NCI-H2196 (cell line): Measurements from ENCODE around the gene NIPSNAP2.
A peak's percentile ranks its signal among the peaks of the same experiment; 100 is the strongest.
"Not testable (repeated sequence)": the region's sequence is repeated elsewhere in the genome, so short reads cannot be mapped to it uniquely, and the experiment has no call there.

Experiments
- DNase-seq: peaks from one replicate; lab custom pipeline; 2025; ENCODE audit not compliant: unreplicated experiment; lab: John Stamatoyannopoulos, UW

The NIPSNAP2 gene

GRCh38 chr7:55975988-55976633, 11.7 kb downstream of the NIPSNAP2 start:
- peak; percentile 87 for DNase-seq

GRCh38 chr7:55977831-55978230, 13.4 kb downstream of the NIPSNAP2 start:
- peak; percentile 81 for DNase-seq

DNA sequence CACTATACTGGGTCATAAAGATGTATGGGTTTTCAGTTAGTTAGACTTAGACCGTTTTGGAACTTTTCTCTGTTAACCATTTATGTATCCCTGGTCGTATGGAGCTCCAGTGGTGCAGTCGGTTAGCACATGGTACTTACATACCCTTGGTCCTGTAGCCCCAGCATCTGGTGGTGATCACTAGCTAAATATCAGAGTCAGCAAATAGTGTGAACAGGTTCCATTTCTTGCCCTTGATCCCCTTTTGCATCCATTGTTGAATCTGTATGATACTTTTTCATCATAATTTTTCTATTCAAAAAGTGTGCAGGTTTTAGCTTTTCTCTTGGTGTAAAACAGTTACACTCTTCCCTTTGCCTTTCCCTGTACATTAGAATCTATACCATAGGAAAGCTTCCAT, 15.9 kb downstream of the NIPSNAP2 start:
- no peak for DNase-seq

DNA sequence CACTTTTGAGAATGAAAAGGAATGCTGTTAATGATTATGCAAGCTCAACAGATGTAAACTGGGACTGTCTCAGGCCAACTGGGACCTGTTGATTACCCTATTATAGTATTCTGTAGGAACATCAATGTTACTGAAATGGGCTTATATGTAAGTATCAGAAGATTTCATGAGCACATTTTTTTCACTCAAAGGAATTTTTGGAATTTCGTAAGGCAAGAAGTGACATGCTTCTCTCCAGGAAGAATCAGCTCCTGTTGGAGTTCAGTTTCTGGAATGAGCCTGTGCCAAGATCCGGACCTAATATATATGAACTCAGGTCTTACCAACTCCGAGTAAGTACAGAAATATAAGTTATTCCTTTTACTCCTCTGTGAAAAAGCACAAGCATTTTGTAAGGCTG, 19.2 kb downstream of the NIPSNAP2 start:
- DNase-seq, result no peak

- no peak for DNase-seq
Measured at GRCh38 chr7:55992346-55992745, 28.0 kb downstream of the NIPSNAP2 start.

- no peak for DNase-seq
Measured at GRCh38 chr7:55996856-55997500, 32.6 kb downstream of the NIPSNAP2 start.

- no peak for DNase-seq
Measured at GRCh38 chr7:56003749-56004148, 39.4 kb downstream of the NIPSNAP2 start.

GRCh38 chr7:56007167-56007652, 42.8 kb downstream of the NIPSNAP2 start:
- peak; percentile 75 for DNase-seq

GRCh38 chr7:56007891-56008290, 43.5 kb downstream of the NIPSNAP2 start:
- no peak for DNase-seq

DNA sequence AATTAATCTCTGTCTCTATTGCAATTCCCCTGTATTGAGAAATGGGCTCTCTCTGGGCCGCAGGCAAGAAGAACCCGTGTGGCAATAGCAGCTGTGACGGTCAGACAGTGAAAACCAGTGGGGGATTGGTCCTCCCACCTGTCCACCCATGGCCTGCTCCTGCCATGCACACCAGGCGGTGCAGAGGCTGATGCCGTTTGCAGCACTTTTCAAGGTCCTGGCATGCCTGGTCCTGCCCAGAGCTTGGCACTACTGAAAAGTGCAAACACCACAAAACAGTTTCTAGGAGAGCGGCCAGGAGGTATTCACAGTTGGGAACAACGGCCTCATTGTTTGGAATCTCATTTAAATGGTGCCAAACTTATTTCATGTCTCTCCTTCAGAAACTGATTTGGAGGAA, 45.3 kb downstream of the NIPSNAP2 start:
- DNase-seq, result peak; percentile 97

DNA sequence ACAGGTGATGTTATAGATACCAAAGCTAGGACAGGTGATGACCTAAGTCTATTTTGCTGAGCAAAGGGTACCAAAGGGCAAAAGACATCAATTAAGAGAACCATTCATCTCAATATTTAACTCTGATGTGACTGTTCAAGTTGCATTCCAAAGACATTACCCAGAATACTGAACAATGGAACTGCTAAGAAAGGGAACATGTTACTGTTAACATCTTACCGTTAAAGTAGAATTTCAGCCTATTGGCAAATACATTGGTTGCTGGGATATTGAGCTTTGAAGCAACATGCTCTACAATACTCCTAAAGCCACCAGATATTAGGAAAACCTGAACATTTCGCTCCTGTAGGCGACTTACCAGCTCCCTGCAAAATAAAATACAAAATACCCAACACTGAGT, 52.6 kb downstream of the NIPSNAP2 start:
- not testable (repeated sequence) for DNase-seq

DNA sequence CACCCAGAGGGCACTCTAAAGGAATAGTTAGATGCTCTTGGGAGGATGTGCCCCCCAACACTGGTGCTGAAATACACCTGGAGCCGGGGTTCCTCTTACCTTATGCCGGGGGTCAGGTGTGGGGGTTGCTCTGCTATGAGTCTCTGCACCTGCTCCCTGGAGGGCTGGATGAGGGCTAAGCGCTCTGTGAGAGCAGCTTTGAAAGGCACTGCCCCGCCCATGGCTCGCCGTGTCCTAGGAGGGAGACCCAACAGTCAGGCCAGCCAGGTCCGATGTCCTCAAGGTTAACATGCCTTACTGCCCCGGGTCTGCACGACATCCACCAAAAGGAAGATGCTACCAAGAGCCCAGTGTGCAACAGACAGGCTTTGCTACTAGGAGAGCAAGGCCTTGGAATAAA, 55.1 kb downstream of the NIPSNAP2 start:
- DNase-seq, result no peak

DNA sequence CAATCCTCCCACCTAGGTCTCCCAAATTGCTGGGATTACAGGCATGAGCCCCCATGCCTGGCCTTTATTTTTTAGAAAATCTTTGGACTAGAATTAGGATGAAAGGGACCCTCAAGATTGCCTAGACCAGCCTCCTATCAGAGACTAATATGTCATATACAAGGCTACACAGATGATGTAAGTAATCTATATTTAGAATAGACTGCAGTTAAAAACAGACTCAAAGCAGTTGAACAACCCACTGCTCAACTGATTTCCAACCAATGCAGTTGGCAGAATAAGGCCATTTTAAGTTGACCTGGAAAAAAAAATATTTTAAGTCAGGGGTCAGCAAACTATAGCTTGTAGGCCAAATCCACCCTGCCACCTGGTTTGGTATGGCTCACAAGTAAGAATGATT, 59.1 kb downstream of the NIPSNAP2 start:
- DNase-seq, result no peak

GRCh38 chr7:56026538-56026937, 62.2 kb downstream of the NIPSNAP2 start:
- DNase-seq, result peak; percentile 55

DNA sequence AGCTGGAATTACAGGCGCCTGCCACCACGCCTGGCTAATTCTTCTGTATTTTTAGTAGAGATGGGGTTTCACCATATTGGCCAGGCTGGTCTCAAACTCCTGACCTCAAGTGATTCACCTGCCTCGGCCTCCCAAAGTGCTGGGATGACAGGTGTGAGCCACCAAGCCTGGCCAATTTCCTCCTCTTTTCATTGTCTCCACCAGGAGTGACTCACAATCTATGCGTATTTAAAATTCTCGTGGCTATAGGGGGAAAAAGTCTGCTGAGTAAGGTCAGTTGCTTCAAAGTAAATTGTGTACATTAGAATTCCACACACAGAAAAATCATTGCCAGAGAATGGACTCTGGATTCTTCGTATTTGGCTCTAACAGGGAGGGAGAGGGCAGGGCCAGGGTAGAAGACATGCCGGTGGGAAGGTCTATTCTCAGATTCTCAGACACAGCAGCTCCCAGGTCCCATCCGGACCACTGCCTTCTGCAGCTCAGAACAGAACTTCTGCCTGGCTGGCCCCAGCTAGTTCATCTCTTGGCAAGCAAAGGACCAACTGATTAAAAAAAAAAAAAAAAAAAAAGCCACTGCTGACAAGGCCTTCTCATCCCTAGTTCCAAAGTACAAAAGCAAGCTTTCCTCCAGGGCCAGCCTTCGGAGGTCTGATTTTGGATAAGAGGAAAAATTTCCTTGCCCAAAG, 64.7 kb downstream of the NIPSNAP2 start:
- peak; percentile 13 for DNase-seq

DNA sequence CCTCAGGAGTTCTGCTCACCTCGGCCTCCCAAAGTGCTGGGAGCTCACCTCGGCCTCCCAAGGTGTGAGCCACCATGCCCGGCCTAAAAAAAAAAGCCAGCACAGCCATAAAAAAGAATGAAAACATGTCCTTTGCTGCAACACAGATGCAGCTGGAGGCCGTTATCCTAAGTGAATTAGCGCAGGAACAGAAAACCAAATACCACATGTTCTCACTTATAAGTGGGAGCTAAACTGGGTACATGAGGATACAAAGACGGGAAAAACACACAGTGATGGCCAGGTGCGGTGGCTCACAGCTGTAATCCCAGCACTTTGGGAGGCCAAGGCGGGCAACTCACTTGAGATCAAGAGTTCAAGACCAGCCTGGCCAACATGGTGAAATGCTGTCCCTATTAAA, 66.0 kb downstream of the NIPSNAP2 start:
- no peak for DNase-seq

DNA sequence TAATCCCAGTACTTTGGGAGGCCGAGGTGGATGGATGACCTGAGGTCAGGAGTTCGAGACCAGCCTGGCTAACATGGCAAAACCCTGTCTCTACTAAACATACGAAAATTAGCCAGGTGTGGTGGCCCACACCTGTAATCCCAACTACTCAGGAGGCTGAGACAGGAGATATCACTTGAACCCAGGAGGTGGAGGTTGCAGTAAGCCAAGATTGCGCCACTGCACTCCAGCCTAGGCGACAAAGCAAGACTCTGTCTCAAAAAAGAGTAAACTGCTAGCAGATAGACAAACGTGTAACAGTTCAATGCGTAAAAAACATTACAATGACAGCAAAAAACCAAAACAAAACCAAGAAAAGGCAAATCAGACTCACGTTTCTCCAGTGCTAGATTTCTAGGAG, 67.2 kb downstream of the NIPSNAP2 start:
- DNase-seq, result not testable (repeated sequence)

GRCh38 chr7:56032578-56032977, 68.2 kb downstream of the NIPSNAP2 start:
- not testable (repeated sequence) for DNase-seq

GRCh38 chr7:56033671-56034432, 69.5 kb downstream of the NIPSNAP2 start:
- DNase-seq, result peak; percentile 92

- DNase-seq, result no peak
Measured at GRCh38 chr7:56040730-56041129, 76.3 kb downstream of the NIPSNAP2 start.

DNA sequence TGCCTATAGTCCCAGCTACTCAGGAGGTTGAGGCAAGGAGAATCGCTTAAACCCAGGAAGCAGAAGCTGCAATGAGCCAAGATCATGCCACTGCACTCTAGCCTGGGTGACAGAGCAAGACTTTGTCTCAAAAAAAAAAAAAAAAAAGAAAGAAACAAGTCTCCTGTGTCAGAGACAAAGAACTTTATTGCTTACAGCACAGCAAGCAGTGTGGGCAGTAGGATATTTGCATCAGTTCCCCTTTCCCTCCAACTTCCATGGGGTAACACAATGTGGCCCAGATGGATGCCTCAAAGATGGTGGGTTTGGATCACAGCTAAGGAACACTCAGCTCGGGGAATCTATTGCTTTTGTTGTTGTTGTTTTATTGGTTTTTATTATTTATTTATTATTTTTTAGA, 81.4 kb downstream of the NIPSNAP2 start:
- not testable (repeated sequence) for DNase-seq
